MV-4-11 (cell line): ENCODE results near the gene NTN4.
"Not testable (repeated sequence)": the region's sequence is repeated elsewhere in the genome, so short reads cannot be mapped to it uniquely, and the experiment has no call there.

Source experiments
- DNase-seq: peaks from one replicate; lab custom pipeline; 2025; lab: John Stamatoyannopoulos, UW

The NTN4 gene

DNA sequence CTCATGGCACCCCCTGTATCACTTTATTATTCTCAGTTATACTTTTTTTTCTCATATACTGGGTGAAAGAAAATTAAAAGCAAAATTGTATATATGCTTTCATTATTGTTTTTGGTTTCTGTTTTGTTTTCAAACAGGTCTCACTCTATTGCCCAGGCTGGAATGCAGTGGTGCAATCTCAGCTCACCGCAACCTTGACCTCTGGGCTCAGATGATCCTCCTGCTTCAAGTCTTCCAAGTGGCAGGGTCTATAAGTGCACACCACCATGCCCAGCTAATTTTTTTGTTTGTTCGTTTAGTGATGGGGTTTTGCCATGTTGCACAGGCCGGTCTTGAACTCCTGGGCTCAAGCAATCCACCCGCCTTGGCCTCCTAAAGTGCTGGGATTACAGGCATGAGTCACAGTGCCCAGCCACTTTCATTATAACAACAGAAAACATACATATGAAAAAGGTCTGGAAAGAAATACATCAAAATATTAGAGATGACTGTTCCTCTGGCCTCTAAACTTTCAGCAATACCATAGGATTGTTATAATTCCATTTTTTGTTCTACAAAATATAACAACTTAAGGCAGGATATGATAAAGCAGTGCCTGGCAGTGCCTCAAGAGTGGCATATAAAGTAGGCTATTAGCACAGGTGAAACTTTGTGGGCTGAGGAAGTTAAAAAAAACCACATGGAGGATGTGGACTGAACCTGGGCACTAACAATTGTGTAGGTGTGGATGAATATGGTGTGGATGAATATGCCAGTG, 5.8 kb upstream of the NTN4 start:
- DNase-seq: no peak

DNA sequence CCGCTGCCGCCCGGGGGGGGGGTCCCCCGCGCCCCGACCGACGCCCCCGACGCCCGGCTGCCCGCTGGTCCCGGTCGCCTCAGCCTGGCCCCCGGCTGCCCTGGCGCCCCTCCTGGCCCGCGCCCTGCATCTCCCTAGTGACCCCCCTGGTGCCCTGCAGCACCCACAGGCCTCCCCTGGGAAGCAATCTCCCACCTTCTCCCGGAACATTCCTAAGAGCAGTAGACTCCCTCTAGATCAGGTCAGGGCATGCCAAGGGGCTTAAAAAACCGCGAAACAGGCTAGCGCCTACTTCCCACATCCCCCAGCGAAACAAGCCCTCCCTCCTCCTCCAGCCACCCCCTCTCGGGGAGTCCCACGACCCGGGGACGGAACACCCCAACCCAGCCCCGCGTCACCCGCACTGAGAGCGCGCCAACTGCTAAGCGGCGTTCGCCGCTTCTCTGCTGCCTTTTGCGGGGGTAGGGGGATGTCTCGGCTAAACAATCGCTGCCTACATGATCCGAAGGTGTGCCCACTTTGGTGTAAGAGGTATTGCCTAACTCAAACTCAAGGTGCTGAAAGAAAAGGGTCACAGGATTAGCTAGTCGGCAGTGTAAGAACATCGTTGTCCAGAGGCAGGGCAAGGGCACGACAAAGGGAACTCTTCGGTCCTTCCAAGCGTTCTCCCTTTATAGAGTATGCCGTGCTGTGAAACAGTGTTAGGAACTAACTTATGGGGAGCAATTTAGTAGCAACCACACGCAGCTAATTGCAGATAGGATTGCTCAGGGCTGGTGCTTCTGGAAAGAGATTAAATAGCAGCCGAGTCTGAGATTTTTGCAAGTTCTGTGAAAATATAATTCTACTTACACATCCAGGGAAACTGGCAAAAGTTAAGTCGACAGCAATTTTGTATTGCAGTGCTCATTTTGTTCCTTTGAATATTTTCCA, 619 bp upstream of the NTN4 start:
- DNase-seq: no peak

DNA sequence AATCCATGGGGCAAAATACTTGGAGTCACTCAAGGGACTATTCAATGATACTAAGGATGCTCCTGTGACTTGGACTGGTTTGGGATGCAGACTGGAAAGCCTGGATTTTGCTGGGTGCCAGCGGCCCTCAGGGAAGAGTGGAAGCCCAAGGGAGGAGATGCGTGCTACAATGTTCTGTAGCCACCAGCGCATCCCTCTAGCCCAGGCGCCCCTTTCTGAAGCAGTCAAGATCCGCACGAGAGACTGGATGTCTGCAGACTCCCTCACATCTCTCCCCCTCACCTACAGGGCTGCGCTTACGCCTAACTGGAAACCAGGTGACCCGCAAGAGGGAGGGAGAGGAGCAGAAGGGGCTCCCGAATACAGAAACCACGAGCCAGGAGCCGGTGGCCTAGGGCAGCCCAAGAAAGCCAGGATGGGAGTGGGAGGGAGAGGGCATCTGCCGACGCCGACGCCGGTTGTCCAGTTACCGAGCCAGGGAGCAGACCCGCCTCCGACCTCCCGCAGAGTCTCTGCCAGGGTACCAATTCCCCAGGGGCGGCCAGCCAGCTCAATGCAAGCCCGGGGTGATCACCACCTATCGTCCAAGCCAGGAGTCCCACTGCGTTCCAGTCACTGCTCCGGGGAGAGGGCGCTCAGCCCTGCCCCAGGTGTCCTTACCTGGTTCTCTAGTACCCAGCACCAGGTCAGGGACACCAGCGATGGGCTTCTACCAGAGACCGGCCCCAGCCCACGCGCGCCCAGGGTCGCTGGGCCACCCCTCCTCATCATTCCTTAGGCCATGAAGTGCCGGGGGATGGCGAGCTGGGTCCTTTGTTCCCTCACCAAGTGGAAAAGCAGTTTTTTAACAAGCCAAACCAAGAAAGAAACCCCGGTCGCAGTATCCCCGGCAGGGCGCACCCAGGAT, 1.2 kb downstream of the NTN4 start:
- DNase-seq: no peak

DNA sequence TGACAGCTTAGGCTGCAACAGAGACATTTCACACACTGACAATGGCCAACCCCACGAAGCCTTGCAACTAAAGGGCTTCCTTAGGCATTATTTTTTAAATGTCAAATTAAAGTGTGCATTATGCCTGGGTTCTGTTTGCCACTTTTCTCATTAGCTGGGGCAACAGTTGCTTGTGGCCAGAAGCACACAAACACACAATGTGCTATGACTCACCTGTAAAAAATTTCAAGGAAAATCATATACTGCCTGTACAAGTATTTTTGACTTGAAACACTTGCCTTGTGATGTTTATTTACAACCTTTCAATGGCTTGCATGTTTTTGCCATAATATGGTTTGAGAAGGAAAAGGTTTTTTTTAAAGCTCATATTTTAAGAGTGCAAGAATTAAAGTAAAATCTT, 1.9 kb downstream of the NTN4 start:
- no peak for DNase-seq

DNA sequence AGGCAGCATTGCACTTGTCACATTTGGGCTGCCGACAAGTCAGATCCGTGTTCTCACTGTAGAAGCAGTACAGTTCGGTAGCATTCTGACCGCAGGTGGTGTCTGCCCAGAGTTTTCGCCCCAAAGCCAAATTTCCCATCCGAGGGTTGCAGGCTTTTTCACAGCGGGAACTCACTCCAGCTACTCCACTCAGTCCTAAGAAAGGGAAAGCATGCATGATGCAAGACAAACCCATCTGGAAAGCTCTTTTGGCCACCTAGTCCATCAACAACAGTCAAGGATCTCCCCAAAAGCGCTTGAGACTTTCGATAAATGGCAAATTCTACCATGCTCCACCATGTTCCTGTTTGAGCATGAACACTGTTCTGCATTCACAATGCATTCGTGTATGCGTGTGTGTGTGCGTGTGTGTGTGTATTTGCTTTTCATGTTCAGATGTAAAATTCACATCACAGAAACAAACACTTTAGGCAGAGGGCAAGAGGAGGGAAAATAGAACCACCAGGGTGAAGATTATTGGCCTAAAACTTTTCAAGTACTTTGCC, 3.2 kb downstream of the NTN4 start:
- DNase-seq: no peak

DNA sequence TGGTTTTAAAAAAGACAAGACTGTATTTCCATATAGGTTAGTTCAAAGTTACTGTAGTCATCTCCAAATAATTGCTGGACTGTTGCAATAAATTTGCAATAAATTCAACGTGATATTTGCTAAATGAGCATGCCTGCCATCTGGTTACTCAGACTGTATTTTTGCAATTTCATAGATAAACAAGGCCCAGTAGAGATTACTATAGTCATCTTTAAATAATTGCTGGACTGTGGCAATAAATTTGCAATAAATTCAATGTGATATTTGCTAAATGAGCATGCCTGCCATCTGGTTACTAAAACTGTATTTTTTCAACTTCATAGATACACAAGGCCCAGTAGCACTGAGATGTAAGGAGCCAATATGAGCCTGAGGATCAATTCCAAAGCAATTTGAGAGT, 5.6 kb downstream of the NTN4 start:
- DNase-seq: no peak

DNA sequence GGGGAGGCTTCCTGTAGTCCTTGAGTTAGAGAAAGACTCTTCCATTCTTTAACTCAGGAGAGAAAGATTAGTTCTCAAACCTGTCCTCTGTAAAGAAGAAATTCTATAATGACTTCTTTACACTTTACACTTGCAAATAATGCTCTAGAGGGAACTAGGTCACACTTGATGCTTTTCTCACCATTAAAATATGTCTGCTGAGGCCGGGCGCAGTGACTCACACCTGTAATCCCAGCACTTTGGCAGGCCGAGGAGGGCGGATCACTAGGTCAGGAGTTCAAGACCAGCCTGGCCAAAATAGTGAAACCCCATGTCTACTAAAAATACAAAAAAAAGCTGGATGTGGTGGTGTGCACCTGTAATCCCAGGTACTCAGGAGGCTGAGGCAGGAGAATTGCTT, 6.3 kb downstream of the NTN4 start:
- DNase-seq: no peak

DNA sequence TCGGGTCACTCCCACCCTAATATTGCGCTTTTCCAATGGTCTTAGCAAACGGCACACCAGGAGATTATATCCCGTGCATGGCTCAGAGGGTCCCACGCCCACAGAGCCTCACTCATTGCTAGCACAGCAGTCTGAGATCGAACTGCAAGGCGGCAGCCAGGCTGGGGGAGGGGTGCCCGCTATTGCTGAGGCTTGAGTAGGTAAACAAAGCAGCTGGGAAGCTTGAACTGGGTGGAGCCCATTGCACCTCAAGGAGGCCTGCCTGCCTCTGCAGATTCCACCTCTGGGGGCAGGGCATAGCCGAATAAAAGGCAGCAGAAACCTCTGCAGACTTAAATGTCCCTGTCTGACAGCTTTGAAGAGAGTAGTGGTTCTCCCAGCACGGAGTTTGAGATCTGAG, 15.1 kb downstream of the NTN4 start:
- not testable (repeated sequence) for DNase-seq

DNA sequence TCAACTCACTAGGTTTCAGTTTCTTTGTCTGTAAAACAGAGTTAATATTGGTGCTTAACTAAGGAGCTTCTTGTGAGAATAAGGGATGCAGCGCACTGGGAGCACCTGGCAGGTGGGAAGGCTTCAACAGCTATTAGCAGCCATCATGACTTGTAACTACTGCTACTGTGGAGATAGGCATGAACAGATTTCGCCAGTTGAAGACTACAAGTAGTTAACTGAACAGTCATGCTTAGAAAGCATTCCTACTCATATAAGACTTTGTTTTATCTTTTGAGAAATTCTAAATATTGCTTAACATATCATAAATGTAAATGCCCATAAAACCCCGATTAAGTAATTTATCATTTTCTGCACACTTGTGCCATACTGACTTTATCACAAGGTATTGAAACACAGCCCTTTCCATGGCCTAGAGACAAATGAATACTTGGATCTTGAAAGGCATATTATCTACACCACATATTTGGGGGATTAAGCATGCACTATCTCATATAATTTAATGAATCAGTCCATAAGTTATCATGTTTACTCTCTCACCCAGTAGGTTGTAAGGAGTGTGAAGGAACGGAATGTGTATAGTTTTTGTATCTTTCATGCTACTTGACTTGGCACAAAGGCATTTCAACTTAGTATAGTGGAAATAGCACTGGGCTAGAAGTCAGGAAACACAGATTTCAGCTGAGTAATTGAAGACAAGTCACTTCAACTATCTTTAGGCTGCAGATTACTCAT, 16.1 kb downstream of the NTN4 start:
- no peak for DNase-seq

DNA sequence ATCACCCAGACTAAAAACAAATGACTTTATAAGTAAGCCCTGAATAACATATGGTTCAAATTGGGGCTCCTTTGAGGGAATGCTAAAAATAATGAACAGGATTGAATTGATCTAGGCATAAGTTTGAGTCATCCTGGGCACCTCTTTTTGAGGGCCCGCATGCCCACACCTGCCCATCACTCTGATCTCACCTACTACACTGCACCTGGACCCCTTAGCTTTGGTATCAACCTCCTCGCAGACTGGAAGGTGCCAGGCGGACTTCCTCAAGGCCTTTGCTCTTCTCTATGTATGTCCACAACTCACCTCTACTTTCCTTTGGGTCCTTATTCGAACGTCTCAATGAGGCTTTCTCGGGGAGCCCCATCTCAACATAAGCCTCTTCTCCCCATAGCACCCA, 17.2 kb downstream of the NTN4 start:
- no peak for DNase-seq

DNA sequence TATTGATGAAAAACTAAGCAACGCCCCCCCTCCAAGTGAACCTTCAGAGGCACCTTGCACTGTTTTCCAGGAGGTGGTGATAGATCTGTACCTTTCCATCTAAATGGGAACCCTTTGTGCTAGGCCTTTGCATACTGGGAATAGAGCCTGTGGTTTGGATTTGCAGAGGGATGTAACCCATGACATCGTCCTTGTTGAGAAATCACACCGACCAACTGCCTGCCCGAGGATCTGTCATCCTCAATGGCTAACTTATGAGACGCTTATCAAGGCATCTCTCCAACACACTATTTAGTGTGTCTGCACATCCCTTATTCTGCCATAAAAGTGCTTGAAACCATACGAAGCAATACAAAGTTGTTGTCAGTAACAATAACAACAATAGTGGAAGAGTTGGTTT, 22.9 kb downstream of the NTN4 start:
- no peak for DNase-seq

DNA sequence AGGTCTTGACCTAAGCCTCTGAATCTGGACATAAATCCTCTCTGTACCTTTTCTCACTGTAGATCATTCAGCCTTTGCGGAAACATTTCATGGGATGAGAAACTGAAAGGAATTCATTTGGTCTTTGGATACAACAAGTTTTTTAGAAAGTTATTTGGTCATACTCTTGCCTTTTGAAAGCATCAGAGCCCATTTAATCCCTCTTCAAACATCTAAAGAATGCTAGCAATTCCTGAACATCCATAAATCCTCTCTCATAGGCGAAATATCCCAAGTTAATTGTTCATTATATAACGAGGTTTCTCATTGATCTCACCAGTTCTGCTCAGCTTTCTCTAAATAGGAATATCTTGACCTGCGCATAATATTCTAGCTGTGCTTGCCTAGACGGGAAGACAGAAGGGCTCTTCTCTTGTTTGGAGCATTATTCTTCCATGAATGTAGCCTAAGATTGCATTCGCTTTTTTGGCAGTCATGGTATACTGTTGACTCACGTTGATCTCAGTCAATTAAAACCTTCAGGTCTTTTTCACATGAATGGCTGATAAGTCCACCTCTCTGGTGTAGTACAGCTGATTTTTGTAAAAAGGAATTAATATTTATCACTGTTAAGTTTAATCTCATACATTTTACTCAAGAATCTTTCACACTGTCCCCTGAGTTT, 24.1 kb downstream of the NTN4 start:
- DNase-seq: no peak

DNA sequence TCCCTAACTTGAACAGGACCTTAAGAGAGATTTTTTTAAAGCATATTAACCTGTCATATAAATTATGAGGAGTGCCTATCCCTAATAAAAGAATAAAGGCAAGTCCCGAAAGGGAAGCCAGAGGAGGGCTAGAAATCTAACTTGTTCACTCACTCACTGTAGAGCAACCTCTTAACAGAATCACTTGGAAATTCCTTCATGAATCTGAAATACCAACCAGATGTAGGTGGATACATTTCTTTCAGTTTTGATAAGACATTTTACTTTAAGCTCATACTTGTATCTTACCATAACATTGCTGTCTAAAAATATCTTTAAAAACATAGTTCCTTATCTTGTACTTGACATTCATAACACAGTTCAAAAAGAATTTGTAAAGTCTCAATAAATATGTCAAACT, 25.7 kb downstream of the NTN4 start:
- DNase-seq: no peak

DNA sequence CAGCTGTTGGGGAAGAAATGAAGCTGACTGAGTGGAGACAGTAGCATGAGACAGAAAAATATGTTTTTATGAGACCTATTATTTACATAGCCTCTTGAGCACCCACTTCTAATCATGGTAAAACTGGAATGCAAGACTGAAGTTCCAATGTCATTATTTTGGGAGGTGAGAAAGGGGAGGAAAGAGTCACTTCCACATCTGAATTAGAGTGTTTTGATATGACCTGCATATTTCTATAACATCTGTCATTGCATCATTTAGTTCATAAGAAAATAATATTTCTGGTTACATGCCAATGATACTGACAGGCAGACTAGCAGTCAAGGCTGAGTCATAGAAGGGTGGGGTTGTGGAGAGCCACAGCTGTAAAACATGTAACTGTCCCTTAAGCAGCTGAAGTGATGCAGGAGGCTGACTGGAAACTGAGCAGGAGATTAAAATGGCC, 26.7 kb downstream of the NTN4 start:
- DNase-seq: peak; percentile 35

DNA sequence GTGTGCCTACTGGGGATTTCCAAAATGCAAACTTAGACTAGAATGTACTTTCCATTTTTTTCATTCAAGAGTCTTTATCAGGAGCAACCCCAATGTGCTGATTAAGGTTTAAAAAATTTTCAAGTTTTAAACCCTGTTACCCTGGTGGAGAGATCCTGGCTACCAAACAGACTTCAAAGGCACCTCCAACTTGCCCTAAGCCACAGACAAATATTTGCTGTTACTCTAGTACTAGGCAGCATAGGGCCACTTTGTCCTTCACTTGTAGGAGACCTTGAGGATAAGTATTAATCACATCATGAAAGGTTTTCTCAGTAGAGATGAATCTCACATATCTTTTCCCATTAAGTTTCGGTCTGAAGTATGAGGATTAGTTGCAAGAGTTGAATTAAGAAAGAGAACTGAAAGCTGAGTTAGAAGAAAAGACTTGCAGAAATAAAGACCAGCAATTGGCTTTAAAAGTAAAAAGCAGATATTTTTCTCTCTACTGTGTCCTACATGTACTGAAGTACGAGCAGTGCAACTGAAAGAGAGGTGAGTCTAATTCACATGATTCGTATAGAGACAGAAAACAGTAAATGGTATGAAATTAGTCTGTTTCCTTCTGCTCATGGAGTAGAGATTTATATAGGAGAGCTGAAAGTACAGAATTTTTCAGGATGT, 28.3 kb downstream of the NTN4 start:
- no peak for DNase-seq

DNA sequence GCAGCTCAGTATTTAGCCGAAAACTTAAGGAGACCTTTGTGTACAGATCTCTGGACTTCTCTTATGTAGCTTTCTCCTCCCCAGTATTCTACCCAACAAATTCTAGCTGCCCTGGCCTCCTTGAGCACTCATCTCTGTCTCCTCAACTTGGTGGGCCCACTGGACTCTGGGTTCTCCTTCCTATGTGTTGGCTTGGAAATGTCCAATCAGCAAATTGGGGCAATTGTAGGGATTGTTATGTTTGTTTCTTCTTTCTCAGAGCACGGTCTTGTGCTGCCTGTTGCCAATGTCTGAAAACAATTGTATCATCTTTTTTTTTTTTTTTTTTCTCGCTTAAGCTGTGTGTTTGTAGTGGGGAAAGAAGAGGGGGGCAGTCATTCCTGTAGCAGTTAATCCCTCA, 30.2 kb downstream of the NTN4 start:
- no peak for DNase-seq

DNA sequence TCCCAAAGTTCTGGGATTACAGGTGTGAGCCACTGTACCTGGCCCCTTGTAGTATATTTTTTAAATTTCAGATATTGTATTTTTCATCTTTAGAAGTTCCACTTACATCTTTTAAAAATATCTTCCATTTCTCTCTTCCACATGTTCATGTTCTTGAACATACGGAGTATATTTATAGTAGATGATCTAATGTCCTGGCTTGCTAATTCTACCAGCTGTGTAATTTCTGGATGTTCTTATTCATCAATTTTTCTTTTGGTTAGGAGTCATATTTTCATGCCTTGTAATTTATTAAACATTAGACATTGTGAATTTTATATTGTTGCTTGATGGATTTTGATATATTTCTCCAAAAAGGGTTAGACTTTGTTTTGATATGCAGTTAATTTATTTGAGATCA, 30.8 kb downstream of the NTN4 start:
- no peak for DNase-seq

DNA sequence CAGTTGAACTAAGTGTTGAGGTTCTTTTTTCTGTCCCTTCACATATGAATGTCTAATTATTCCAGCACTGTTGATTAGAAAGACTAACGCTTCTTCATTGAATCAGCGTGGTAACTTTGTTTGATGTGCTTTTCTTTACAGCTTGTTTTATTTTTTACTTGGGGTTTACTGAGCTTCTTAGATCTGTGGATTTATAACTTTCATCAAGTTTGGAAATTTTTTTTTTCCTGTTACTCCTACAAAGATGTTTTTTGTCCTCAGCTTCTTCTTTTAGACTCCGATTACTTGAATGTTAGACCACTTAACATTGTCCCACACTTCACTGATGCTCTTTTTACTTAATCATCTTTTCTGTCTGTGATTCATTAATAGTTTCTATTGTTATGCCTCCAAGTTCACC, 31.5 kb downstream of the NTN4 start:
- no peak for DNase-seq

DNA sequence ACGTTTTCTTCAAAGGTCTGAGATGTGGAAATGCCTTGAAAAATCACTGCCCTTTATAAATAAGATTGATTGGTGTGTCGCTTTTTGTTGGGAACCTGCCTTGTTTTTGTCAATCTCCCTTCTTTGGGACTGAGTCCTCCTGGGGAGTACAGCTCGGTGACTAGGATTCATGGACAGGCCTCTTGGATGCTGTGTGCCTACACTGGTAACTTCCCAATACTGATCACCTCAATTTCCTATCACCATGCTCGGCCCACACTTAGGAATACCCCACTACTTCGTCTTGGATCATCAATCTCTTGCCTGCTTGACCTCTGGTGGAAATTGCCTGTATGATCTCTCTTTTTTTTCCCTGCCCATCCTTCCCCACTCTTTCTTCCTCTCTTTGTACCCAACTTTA, 34.2 kb downstream of the NTN4 start:
- no peak for DNase-seq

DNA sequence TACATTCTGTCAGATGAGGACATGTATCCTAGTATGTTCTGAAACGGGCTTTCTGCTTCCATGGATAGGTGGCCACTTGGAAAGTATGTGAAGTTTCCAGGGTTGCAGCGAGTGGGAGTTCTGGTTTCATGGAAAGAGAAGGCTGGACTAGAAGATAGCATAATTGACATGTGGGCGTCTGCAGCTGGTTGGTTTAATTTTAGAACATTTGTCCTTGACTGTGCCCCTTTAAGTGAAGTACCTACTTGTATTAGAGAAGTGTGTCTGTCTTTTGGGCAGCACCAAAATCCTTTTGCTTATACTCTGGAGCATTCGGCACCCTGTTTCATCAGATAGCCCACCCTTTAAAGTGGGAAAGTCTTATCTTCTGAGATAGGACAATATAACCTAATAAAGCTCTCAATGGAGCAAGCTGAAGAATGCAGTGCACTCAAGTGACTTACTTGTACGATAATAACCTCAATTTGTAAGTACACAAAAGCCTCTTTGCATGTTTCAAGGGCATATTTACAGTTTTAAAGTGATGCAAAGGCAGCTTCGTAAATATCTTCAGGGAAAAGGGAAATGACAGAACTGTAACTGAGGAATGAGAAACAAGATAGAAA, 35.2 kb downstream of the NTN4 start:
- DNase-seq: no peak
